HEK293T (cell line): ENCODE data around the gene ZSCAN4.
A peak's percentile ranks its signal among the peaks of the same experiment; 100 is the strongest.

Source experiments
- CTCF ChIA-PET: fragments of 350-600 bp; formaldehyde crosslinking; extraction: SDS; loops from one replicate; lab custom pipeline; 2021; ENCODE audit warnings: antibody characterized with exemption, inconsistent platforms; lab: Yijun Ruan, JAX
- POLR2A ChIA-PET: fragments of 350-600 bp; formaldehyde crosslinking; extraction: SDS; loops from one replicate; lab custom pipeline; 2020; ENCODE audit warnings: antibody characterized with exemption, inconsistent platforms; lab: Yijun Ruan, JAX
- DNase-seq: peaks from one replicate; pipeline ENCODE4 v3.0.0; 2012; ENCODE audit warnings: mixed read lengths; ENCODE audit errors: extremely low spot score
- ARNT ChIP-seq: fragments of 450-650 bp; IDR thresholded peaks from 2 replicates; pipeline ENCODE4 v1.6.1; 2017; ENCODE audit warnings: mild to moderate bottlenecking
- BHLHE40 ChIP-seq: fragments of 450-650 bp; IDR thresholded peaks from 2 replicates; pipeline ENCODE4 v1.6.1; 2016; ENCODE audit warnings: mild to moderate bottlenecking, moderate library complexity, borderline replicate concordance
- CTBP1 ChIP-seq: fragments of 450-650 bp; IDR thresholded peaks from 2 replicates; pipeline ENCODE4 v1.6.1; 2016; ENCODE audit warnings: borderline replicate concordance
- ELF4 ChIP-seq: fragments of 450-650 bp; IDR thresholded peaks from 2 replicates; pipeline ENCODE4 v1.6.1; 2017; ENCODE audit warnings: antibody characterized with exemption
- FOXA1 ChIP-seq: fragments of 450-650 bp; IDR thresholded peaks from 2 replicates; pipeline ENCODE4 v1.6.1; 2016; ENCODE audit warnings: mild to moderate bottlenecking
- FOXK2 ChIP-seq: fragments of 450-650 bp; IDR thresholded peaks from 2 replicates; pipeline ENCODE4 v1.6.1; 2016; ENCODE audit warnings: mild to moderate bottlenecking
- FOXM1 ChIP-seq: fragments of 450-650 bp; IDR thresholded peaks from 2 replicates; pipeline ENCODE4 v1.6.1; 2017; ENCODE audit warnings: mild to moderate bottlenecking, borderline replicate concordance
- HDGF ChIP-seq: fragments of 450-650 bp; IDR thresholded peaks from 2 replicates; pipeline ENCODE4 v1.6.1; 2017; ENCODE audit warnings: antibody characterized with exemption, borderline replicate concordance
- L3MBTL2 ChIP-seq: fragments of 450-650 bp; conservative IDR thresholded peaks from 2 replicates; pipeline ENCODE4 v1.6.1; 2016; ENCODE audit warnings: mild to moderate bottlenecking
- LEF1 ChIP-seq: fragments of 450-650 bp; IDR thresholded peaks from 2 replicates; pipeline ENCODE4 v1.6.1; 2017; ENCODE audit warnings: mild to moderate bottlenecking, borderline replicate concordance
- NFRKB ChIP-seq: fragments of 450-650 bp; IDR thresholded peaks from 2 replicates; pipeline ENCODE4 v1.6.1; 2016; ENCODE audit warnings: mild to moderate bottlenecking, moderate library complexity
- PKNOX1 ChIP-seq: fragments of 450-650 bp; IDR thresholded peaks from 2 replicates; pipeline ENCODE4 v1.6.1; 2016
- SP1 ChIP-seq: fragments of 450-650 bp; IDR thresholded peaks from 2 replicates; pipeline ENCODE4 v1.6.1; 2017
- SUZ12 ChIP-seq: fragments of 450-650 bp; IDR thresholded peaks from 2 replicates; pipeline ENCODE4 v1.6.1; 2016; ENCODE audit warnings: mild to moderate bottlenecking
- TARDBP ChIP-seq: fragments of 450-650 bp; IDR thresholded peaks from 2 replicates; pipeline ENCODE4 v1.6.1; 2016
- ZNF384 ChIP-seq: fragments of 450-650 bp; IDR thresholded peaks from 2 replicates; pipeline ENCODE4 v1.6.1; 2016

The ZSCAN4 gene

GRCh38 chr19:57668635-57669034, at the start of gene ZSCAN4:
ZSCAN4 (plus strand) TSS chr19:57668935; CDS start chr19:57676146, 7,211 bp downstream.
- POLR2A ChIA-PET = no interaction called here
- TF ChIP-seq SP1 = no peak
- no peak for TF ChIP-seq BHLHE40
- no peak for TF ChIP-seq PKNOX1
- no peak for TF ChIP-seq ZNF384
- TF ChIP-seq FOXK2 = no peak
- no peak for TF ChIP-seq CTBP1
- no peak for TF ChIP-seq HDGF
- no peak for TF ChIP-seq LEF1
- no peak for TF ChIP-seq NFRKB
- no peak for DNase-seq
- CTCF ChIA-PET = no interaction called here

GRCh38 chr19:57620673-57621348, 47.9 kb upstream of the ZSCAN4 start:
- CTCF ChIA-PET = no interaction called here
- DNase-seq = no peak
- POLR2A ChIA-PET = no interaction called here

GRCh38 chr19:57623091-57623490, 45.6 kb upstream of the ZSCAN4 start:
- CTCF ChIA-PET = no interaction called here

More at GRCh38 chr19:57620673-57621348, 47.9 kb upstream of the ZSCAN4 start:
- TF ChIP-seq NFRKB (0 out of 2 replicates have a peak, but pooled peaks have one; percentile 36), FOXK2 (no peak)

GRCh38 chr19:57632987-57633831, 35.5 kb upstream of the ZSCAN4 start, which contains the start of gene ZNF211:
ZNF211 (plus strand) TSS chr19:57633168; CDS start chr19:57633347, 179 bp downstream.
- TF ChIP-seq CTBP1 (no peak), ARNT (no peak), ZNF384 (no peak), LEF1 (no peak), PKNOX1 (peak; percentile 98), ELF4 (peak; percentile 74), NFRKB (no peak), FOXM1 (no peak), SP1 (no peak), TARDBP (no peak), L3MBTL2 (0 out of 2 replicates have a peak, but pooled peaks have one; percentile 3), FOXA1 (no peak)

More at GRCh38 chr19:57623091-57623490, 45.6 kb upstream of the ZSCAN4 start:
- TF ChIP-seq L3MBTL2 = no peak
- no peak for TF ChIP-seq ARNT
- TF ChIP-seq SUZ12 = no peak
- TF ChIP-seq SP1 = no peak
- no peak for TF ChIP-seq FOXK2
- DNase-seq = no peak
- POLR2A ChIA-PET = no interaction called here

GRCh38 chr19:57633832-57634131, 35.0 kb upstream of the ZSCAN4 start:
- ChIA-PET POLR2A (interaction anchor here (1.2 kb wide), 1 partner anchor 20 kb away, joined by 5 read pairs; the partner anchor contains the start of gene ZNF134), CTCF (no interaction called here)
- no peak for DNase-seq
- TF ChIP-seq FOXM1 = no peak
- no peak for TF ChIP-seq SUZ12
- no peak for TF ChIP-seq LEF1
- no peak for TF ChIP-seq L3MBTL2
- TF ChIP-seq TARDBP = no peak
- no peak for TF ChIP-seq ELF4
- no peak for TF ChIP-seq NFRKB
- TF ChIP-seq PKNOX1 = no peak
- TF ChIP-seq FOXA1 = no peak
- TF ChIP-seq BHLHE40 = no peak
- TF ChIP-seq SP1 = no peak
- TF ChIP-seq HDGF = no peak
- TF ChIP-seq FOXK2 = no peak
- TF ChIP-seq CTBP1 = no peak
- no peak for TF ChIP-seq ARNT
- no peak for TF ChIP-seq ZNF384

More at GRCh38 chr19:57632987-57633831, 35.5 kb upstream of the ZSCAN4 start, which contains the start of gene ZNF211:
- POLR2A ChIA-PET = interaction anchor here (0.5 to 1.2 kb wide), 6 partner anchors 19 to 369 kb away, joined by 3 to 9 read pairs (median 4); partner anchors contain the start of genes ZNF134, ZNF551 and ZNF606
- DNase-seq = peak; percentile 92
- CTCF ChIA-PET = no interaction called here

- no peak for TF ChIP-seq SP1
- TF ChIP-seq HDGF = no peak
- TF ChIP-seq CTBP1 = no peak
- no peak for TF ChIP-seq FOXM1
- TF ChIP-seq L3MBTL2 = no peak
- TF ChIP-seq FOXK2 = no peak
- TF ChIP-seq SUZ12 = no peak
- no peak for TF ChIP-seq ARNT
- no peak for TF ChIP-seq PKNOX1
- ChIA-PET POLR2A (no interaction called here), CTCF (no interaction called here)
- DNase-seq = no peak
Measured at GRCh38 chr19:57637379-57637778, 31.4 kb upstream of the ZSCAN4 start.
